ENCODE results near the gene COPS8.

COPS8 gene

DNA sequence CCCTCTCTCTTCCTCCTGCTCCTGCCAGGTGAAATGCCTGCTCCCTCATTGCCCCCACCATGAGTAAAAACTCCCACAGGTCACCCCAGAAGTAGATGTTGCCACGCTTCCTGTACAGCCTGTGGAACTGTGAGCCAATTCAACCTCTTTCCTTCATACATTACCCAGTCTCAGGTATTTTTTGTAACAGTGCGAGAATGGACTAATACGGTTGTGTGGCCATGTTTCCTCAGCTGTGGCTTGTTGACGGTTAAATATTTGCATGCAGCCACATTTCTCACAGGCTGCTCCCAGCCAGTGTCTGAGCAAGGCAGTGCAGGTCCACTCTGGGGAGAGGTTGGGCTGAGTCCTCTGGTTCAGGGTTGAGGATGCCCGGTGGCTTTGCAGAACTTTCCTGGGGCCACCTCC is 27.8 kb upstream of the COPS8 start:
- TF ChIP-seq CTCF (IDR thresholded peaks at IDR 0.05), result no peak
- no peak for DNase-seq (ENCODE audit: low spot score)
- Histone ChIP-seq H3K27ac (no peak overlapping the region), H3K4me3 (no peak overlapping the region)

- Histone ChIP-seq H3K27ac (no peak overlapping the region), H3K4me3 (no peak overlapping the region)
- TF ChIP-seq CTCF (IDR thresholded peaks at IDR 0.05), result no peak
- DNase-seq (ENCODE audit: low spot score), result no peak
Observed at GRCh38 chr2:237058423-237058822, 27.3 kb upstream of the COPS8 start.

DNA sequence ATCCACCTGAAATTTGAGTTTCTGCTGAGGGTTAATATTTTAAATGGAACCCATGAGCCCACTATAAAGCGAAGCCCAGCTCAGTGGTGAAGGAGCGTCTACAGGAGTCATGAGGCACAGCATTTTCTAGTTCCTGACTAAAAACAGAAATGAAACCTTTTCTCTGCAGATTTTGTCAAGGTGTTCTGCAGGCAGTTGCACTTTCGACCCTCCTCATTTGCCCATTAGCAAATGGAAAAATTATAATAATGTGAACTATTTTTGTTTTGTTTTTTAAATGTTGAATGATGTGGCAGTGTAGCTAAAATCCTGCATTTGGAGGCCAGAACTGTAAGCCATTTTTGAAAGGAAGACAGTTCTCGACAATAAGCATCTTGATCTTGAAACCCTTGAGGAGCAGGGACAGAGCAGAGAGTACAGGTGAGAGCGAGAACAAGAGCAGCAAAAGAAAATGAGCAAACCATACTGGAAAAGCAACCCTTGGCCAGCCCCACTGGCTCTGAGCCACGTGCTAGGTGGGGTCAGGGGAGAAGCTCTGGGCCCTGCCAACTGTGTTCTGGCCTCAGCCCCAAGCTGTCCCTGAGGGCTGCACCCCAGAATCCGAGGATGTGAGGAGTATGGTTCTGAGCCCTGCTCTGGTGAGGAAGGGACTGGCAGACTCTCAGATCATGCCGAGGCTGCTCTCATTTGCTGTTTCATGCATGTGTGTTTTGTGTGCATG is 26.4 kb upstream of the COPS8 start:
- TF ChIP-seq CTCF (IDR thresholded peaks at IDR 0.05), result no peak
- DNase-seq (ENCODE audit: low spot score), result no peak
- no peak overlapping the region for H3K4me3 ChIP-seq
- no peak overlapping the region for H3K27ac ChIP-seq

DNA sequence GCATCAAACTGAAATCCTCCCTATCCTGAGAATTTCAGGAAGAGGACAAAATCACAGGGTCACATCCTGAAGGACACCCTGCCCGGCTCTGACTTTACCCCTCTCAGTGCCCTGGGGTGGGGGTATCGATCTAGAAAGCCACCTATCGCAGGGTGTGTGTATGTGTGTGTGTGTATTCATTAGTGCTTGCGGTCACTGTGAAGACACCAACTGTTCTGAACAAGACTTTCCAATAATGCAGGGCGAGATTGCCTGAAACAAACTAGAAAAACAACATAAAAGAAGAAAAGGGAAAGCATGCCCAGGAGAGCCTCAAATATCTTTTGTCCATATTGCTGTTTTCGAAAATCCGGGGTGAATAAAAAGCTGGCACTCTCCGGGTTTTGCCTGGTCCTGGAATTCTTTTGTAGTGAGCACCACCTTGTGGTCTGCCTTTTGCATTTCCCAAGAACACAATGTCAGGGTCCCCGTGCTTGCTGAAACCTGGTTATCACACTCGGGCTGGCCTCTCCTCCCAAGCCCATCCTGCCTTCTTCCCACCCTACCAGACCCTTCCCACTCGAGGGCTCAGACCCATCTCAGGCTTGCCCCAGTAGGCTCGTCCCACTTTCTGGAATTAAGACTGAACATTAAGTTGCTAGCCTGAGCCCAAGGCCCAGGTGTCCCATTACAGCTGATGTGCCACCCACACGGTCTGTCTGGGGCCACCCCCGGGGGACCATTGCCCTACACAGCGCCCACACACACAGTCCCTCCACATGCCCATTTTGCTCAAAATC is 25.0 kb upstream of the COPS8 start:
- no peak overlapping the region for H3K4me3 ChIP-seq
- DNase-seq (ENCODE audit: low spot score), result no peak
- peak; percentile 45 for TF ChIP-seq CTCF (IDR thresholded peaks at IDR 0.05)
- H3K27ac ChIP-seq, result no peak overlapping the region

GRCh38 chr2:237061356-237061755 is 24.3 kb upstream of the COPS8 start:
- no peak for DNase-seq (ENCODE audit: low spot score)
- H3K4me3 ChIP-seq, result no peak overlapping the region
- no peak for TF ChIP-seq CTCF (IDR thresholded peaks at IDR 0.05)
- H3K27ac ChIP-seq, result no peak overlapping the region

DNA sequence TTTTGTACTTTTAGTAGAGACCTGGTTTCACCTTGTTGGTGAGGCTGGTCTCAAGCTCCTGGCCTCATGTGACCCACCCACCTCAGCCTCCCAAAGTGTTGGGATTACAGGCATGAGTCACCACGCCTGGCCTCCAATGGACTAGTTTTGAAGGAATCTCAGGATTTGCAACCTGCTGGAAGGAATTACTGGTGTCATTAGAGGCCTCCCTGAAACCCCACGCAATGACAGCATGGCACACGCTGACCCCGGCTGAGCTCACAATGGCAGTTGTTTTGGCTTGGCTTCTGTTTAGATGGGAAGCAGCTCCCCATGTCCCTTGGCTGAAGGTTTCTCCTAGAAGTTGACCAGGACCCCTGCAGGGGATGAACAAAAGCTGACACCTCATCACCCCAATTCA is 23.1 kb upstream of the COPS8 start:
- Histone ChIP-seq H3K27ac (no peak overlapping the region), H3K4me3 (no peak overlapping the region)
- DNase-seq (ENCODE audit: low spot score), result no peak
- no peak for TF ChIP-seq CTCF (IDR thresholded peaks at IDR 0.05)
